SK-N-MC (cell line): ENCODE measurements around the gene EVX2.

Experiments used
- EZH2 ChIP-seq: fragments of 200-600 bp; sonication (generic); IDR thresholded peaks from one replicate; pipeline ENCODE4 v1.6.1; 2017; ENCODE audit warnings: antibody characterized with exemption
- POLR2AphosphoS5 ChIP-seq: IDR thresholded peaks from 2 replicates; pipeline ENCODE4 v1.6.1; 2012; ENCODE audit warnings: mild to moderate bottlenecking, low read depth, low read length, borderline replicate concordance

- TF ChIP-seq EZH2 = no peak
- TF ChIP-seq POLR2AphosphoS5 = no peak
These were observed 903 bp upstream of the EVX2 start for GRCh38 chr2:176084611-176085119.
